ENCODE results near the gene TMEM87B.
"Not testable (repeated sequence)": the region's sequence is repeated elsewhere in the genome, so short reads cannot be mapped to it uniquely, and the experiment has no call there.

The TMEM87B gene

DNA sequence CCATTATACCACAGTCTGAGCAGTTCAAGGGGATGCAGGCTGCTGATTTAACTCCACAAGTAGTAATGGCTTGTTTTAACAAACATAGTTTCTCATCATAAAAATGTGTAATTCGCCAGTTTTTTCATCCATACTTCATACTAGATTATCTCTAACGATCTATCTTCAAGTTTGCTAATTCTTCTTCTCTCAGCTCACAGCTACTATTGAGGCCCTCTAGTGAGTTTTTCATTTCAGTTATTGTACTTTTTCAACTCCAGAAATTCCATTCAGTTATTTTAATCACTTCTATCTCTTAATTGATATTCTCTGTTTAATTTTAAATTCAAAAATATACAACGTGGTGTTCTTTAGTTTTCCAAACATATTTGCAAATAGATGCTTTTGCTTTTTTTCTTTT is 20.1 kb upstream of the TMEM87B start:
- no peak for DNase-seq

DNA sequence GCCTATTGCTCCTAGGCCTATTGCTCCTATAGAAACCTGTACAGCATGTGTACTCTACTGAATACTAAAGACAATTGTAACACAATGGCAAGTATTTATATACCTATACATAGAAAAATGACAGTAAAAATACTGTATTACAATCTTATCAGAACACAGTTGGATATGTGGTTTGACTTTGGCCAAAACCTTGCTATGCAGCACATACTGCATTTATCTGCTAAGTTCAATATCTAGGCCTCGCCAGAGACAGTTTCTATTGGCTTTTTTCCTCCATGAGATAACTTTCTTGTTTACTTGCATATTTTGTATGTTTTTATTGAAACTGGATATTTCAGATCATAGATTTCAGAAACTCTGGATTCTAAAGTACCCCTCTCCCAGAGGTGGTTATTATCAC is 19.3 kb upstream of the TMEM87B start:
- DNase-seq: no peak

DNA sequence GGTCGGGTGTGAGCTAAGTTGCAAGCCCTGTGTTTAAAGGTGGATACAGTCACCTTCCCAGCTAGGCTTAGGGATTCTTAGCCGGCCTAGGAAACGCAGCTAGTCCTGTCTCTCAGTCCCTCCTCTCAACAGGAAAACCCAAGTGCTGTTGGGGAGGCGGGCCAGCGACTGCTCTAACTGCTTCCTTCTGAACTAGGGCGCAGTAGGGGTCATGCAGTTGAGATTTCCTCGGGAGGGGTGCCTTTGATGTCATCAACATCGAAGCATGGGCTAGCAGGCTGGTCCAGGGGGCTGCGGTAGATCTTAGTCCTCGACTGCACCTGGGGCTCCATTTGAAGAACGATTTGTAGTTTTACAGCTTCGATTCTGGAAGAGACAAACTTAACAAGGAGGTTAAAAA is 15.5 kb upstream of the TMEM87B start:
- not testable (repeated sequence) for DNase-seq

DNA sequence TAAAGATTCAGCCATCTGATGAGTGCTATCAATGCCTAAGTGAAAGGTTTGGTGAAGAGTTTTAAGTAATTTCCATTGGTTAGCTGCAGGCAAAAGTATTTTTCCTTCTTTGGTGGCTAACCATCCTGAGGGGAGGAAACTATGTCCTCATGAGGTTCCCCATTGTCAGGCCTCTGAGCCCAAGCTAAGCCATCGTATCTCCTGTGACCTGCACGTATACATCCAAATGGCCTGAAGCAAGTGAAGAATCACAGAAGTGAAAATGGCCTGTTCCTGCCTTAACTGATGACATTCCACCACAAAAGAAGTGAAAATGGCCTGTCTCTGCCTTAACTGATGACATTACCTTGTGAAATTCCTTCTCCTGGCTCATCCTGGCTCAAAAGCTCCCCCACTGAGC is 15.0 kb upstream of the TMEM87B start:
- DNase-seq: not testable (repeated sequence)

DNA sequence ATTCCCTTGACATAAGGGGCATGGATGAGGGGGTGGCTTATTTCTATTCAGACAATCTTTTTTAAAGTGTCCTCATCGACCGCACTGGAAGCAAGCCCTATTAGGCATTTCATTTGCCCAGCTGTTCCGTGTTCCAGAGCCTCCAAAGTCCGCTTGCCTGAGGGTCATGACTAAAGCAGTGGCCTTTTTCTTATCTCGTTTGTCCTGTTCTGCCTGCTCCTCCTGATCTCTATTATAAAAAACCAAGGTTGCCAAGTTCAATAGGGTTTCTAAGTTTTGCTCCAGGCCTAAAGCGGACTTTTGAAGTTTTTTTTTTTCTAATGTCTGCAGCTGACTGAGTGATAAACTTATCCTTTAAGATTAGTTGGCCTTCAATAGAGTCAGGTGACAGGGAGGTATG is 13.6 kb upstream of the TMEM87B start:
- DNase-seq: not testable (repeated sequence)

DNA sequence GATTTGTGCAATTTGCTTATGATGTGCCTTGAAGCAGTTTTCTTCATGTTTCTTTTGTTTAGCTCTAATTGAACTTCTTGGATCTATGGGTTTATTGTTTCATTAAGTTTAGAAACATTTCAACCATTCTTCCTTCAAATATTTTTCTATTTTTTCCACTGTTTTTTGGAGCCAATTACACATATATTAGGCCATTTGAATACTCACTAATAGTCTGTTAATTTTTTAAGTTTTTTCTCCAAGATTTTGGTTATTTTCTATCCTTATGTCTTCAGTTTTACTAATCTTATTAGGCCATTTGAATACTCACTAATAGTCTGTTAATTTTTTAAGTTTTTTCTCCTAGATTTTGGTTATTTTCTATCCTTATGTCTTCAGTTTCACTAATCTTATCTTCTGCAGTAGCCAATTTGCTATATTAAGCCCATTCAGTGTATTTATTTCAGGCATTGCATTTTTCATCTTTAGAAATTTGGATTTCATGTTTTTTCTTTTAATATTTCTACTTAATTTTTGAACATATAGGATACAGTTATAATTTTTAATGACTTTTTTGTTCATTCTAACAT is 9.5 kb upstream of the TMEM87B start:
- DNase-seq: no peak

DNA sequence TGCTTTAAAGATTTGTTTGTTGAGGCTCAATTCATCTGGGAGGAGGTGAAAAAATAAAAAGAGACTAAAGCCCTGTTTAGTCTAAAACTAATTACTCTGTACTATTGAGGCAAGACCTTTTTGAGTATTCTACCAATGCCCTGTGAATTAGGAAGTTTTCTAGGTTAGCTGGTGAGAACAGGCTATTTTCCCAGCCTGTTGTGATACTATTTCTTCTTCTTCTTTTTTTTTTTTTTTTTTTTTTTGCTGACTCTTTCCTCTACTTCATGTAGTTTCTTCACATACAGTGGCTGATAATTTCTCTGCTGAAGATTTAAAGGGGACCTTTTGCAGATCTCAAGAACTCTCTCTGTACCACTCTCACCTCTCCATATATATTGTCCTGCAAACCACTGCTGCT is 8.8 kb upstream of the TMEM87B start:
- DNase-seq: no peak

DNA sequence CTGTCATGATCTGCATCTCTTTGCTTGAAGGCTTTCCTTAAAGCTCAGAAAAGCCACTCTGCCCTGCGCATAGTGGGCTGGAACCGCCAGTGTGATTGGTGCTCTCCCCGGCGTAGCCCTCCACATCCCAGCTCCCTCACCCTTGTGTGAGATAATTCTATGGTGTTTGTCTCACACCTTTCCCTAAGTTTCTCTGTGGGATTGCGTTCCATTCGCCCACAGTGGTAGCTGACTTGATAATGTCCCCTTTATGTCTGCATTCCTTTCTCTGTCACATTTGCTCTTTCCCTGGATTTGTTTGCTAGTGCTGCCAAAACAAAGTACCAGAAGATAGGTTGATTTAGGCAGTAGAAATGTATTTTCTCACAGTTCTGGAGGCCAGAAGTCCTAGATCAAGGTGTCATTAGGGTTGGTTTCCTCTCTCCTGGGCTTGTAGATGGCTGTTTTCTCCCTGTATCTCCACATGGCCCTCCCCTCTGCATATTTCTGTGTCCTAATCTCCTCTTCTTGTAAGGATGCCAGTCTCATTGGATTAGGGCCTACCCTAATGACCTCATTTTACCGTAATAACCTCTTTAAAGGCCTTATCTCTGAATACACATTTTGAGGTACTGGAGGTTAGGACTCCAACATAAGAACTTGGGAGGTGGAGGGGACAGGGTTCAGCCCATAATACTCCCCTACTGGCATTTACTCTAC is 7.4 kb upstream of the TMEM87B start:
- no peak for DNase-seq

DNA sequence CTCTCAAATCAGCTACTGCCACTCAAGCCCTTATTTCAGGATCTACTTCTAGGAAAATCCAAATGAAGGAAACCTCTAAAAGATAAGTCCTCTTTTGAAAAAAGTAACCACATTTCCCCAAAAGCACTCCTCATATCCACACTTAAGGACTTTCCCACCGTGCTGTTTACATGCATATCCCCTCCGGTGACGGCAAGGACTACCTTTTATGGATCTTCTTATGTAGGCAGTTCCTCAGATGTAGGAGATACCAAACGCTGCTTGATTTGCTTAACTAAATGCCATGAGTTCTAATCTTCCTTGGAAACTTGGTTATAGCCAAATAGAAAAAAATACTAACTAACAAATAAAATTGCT is 6.9 kb upstream of the TMEM87B start:
- DNase-seq: no peak

DNA sequence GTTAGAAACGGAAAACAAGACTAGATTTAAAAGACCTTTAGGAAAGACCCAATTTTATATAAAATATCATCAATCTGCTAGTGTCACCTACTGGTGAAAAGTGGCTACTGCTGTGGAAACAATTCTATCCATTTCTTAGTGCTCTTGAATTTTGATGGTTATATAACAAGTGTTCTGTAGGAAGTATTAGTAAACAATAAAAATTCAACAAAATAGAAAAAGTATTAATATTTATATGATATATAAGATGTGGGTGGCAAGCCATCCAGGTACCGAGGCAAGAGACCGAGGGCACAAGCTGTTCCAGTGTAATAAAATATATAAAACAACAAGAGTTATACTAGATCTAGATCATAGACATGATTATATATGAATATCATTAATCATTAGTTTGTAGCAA is 6.2 kb upstream of the TMEM87B start:
- peak; percentile 58 to 65 for DNase-seq

DNA sequence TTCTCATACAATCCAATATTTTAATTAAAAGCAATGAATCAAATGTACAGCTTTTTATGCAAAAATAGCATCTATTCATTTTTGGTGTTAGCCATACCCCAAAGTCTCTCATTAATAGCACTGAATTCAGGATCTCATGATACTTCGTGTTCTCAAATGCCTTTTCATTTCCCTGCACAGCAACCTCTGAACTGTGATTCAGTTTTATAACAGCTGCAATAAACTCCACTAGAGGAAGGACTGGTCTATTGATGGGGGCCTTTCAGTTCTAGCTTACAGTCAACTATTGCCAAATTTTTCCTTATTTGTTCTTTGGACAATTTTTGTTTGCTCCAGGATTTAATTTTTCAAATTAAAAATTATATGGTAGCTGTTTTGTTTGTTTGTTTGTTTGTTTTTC is 4.8 kb upstream of the TMEM87B start:
- no peak for DNase-seq

DNA sequence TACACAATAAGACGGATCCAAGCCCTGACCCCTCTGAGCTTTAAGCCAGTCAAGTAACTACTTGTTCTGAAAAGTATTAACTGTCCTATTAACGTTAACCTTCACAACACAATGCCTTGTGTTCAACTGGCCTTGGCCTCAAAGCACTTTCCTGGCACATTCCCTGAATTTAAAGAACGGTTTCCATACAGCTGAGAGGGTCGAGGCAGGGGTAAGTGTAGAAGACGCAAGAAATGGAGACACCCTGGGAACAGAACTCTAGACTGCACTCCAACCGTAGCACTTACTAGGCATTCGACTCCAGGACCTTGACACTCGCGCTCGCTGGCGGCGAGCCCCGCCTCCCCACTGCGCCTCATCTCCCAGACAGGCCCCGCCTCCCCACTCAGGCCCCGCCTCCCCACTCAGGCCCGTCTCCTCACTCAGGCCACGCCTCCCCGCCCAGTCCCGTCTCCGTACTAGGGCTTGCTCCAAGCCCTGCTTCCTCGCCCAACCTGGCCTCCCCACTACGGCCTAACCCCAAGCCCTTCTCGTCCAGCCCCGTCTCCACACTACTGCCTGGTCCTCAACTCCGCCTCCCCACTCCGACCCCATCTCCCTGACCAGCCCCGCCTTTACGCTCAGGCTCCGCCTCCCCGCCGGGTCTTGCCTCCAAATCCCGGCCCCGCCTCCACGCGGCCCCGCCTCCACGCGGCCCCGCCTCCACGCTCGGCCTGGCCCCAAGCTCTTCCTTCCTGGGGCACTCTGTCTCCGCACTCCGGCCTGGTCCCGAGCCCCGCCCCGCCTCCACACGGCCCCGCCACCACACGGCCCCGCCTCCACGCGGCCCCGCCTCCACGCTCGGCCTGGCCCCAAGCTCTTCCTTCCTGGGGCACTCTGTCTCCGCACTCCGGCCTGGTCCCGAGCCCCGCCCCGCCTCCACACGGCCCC is 887 bp upstream of the TMEM87B start:
- peak; percentile 82 to 90 for DNase-seq

DNA sequence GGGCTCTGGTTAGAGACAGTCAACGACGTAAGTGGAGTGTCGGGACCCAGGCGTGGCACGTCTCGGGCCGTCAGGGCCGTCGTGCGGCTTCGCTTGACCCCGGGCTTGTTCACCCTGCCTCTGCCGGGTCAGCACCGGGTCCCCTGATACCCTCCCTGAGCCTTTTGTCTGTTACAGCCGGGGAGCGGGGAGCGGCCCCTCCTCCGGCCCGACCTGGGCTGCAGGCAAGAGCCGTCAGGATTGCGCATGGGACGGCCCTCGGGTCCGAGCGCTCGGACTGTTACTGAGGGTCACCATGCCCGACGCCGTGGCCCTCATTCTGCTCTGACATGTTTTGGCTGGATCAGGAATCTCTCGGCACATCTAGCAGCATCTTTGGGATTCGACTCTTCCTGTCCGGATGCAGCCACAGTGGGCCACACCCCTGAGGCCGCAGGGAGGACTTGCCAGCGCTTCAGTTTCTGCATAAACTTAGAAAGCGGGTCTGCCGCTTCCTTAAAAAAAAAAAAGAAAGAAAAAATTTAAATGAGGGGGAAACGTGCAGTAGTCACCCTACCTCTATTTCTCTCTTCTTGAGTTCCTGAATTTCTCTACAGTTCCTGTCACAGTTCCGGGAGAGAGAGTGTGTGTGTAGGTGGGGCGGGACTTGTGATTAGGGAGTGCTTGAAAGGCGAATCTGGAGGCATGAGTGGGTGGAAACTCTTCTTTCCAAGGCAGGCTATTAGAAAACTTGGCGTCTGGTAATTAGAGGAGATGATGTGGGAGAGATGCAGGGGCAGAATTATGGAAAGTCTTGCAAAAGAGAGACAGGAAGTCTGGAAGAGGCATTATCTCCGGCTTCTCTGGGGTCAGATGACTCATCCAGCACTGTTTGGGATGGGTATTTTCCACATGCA is 909 bp downstream of the TMEM87B start:
- DNase-seq: peak; percentile 77 to 82

DNA sequence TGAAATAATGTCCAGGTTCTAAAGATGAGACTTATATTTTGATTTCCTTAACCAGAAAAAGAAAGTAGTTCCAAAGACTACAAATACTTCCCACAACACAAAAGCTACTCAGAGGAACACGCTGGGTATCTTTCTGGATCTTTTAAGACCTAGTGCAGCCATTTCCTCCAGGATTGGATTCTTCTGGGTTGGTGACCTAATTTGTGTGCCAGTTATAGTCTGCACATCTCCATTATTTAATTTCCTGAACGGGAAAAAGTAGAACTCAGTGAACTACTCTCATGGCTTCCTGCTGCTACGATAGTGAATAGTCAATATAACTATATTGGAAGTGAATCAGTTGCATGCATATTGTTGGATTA is 1.5 kb downstream of the TMEM87B start:
- no peak for DNase-seq

DNA sequence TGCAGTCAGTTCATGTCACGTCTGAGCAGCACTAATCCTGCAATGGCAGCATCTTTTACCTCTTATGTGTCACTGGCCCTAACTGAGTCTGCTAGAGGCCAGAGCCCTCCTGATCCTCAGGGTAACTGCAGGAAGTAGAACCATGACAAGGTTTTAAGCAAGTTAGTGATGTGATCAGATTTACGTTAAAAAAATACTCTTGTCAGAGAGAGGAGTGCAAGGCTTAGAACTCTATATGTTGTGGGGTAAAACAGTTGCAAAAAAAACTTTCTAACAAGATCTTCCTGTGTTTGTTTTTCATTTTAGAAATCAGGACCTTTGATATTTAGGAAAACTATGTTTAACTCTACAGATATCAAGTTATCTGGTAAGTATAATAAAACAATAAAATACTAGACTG is 4.6 kb downstream of the TMEM87B start:
- no peak for DNase-seq

DNA sequence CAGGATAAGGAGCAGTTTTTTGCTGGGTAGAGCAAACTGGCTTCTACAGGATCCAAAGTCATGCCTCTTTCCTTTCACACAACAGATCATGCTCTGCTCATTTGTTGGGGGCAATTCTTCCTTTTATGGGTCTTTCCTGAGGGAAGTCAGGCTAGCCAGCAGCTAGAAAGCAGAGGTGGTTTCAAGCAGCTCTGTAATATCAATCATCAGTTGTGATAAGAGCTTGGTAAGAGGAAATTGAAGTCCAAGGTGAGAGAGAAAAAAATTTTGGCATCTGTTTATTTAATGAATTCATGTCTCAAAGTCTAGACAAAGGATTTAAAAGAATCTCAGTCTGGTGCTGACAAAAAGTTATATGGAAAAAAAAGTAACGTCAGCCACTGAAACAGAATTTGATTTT is 6.2 kb downstream of the TMEM87B start:
- no peak for DNase-seq

DNA sequence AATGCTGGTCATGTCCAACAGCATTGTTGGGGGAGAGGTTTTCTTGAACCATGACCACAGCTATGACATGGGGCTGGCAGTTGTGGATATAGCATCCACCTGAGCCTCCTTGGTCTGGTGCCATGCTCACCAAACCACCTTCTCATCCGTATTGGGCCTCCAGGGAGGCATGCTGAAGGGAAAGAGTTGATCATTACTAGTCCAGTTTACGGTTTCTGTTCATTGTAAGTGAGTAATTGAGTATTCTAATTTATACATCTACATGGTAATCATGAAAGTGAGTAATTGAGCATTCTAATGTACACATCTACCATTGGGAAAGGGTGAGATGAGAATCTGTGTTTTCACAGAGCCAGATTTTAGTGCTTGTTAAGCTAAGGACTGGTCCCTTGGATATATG is 6.8 kb downstream of the TMEM87B start:
- DNase-seq: no peak

DNA sequence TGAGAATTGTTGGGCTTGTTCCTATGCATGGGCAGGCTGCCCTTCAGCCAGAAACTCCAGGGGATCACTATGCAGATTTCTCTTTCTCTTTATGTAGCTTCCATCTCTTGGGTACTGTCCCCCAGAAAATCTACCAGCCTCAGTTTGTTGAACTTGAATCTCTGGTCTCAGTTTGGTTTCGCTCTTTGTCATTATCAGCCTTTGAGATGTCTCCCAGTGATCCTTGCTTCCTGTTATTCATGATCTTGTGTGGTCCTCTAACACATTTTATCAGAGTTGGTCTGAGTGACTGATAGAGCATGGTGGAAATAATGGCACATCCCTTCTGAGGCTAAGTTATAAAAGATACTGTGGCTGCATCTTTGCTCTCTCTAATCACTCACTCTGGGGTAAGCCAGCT is 7.8 kb downstream of the TMEM87B start:
- no peak for DNase-seq

DNA sequence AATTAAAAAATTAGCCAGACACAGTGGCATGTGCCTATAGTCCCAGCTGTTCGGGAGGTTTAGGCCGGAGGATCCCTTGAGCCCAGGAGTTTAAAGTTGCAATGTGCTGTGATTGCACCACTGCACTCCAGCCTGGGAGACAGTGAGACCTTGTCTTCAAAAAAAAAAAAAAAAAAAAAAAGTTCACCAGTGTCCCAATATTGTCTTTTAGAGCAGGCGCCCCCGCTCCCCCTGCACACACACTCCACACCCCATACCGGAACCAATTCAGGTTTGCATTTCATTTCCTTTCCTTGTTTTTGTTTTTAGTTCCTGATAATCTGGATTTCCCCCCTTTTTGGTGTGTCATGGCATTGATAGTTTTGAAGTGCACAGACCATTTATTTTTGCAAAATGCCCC is 10.4 kb downstream of the TMEM87B start:
- DNase-seq: no peak

DNA sequence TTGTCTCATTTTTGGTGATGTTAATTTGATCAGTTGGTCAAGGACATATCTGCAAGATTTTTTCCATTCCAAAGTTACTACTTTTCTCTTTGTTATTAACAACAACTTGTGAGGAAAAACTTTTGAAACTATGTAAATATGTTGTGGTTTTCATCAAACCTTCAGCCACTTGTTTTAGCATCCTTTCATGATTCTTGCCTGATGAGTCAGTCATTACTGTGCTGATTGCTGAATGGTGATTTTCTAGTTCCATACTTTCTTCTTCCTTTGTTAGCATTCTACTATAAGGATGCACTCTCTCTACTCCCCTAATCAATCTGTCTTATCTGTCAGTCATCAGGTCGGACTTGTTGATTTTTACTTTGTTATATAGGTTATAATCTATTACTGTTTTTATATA is 10.9 kb downstream of the TMEM87B start:
- no peak for DNase-seq

DNA sequence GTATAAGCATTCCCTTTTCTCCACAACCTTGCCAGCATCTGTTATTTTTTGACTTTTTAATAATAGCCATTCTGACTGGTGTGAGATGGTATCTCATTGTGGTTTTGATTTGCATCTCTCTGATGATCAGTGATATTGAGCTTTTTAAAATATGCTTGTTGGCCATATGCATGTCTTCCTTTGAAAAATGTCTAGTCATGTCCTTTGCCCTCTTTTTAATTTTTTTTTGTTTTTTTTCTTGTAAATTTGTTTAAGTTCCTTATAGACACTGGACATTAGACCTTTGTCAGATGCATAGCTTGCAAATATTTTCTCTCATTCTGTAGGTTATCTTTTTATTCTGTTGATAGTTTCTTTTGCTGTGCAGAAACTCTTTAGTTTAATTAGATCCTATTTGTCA is 14.7 kb downstream of the TMEM87B start:
- not testable (repeated sequence) for DNase-seq

DNA sequence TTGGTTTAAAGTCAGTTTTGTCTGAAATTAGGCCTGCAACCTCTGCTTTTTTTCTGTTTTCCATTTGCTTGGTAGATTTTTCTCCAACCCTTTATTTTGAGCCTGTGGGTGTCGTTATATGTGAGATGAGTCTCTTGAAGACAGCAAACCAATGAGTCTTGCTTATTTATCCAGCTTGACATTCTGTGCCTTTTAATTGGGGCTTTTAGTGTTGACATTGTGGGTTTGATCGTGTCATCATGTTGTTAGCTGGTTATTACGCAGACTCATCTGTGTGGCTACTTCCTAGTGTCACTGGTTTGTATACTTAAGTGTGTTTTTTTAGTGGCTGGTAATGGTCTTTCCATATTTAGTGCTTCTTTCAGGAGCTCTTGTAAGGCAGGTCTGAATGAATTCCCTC is 18.8 kb downstream of the TMEM87B start:
- no peak for DNase-seq

DNA sequence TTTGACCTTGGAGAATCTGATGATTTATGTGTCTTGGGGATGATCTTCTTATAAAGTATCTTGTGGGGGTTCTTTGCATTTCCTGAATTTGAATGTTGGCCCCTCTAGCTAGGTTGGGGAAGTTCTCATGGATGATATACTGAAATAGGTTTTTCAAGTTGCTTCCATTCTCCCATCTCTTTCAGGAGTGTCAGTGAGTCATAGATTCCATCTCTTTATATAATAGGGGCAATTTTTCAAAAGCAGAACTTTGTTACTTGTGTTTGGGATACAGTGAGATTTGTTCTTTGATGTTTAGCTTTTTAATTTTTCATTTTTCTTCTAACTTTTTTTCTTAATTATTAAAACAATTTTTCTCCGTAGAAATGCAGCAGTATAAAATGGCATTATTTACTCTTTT is 19.4 kb downstream of the TMEM87B start:
- DNase-seq: no peak
